Transverse colon (tissue), 4 donors: ENCODE results near the gene HORMAD2. TPM values are rescaled to one million over a fixed set of nuclear protein-coding genes. Genes with fewer than 3 reads are reported as not detected.

Experiments used
- DNase-seq: peaks from one replicate; pipeline ENCODE4 v3.0.0-alpha.2; 2019
- H3K27ac ChIP-seq, 4 donors: fragments of 200-600 bp; sonication (generic); 2 replicates each; pipeline ENCODE4 v1.5.1; 2016 to 2018; ENCODE audit warnings: inconsistent platforms in 4 of 4
- H3K27me3 ChIP-seq: fragments of 200-600 bp; sonication (generic); 2 replicates; pipeline ENCODE4 v1.5.1; 2017; ENCODE audit warnings: inconsistent platforms
- H3K36me3 ChIP-seq, 4 donors: fragments of 200-600 bp; sonication (generic); 2 replicates each; pipeline ENCODE4 v1.5.1; 2017 to 2019; ENCODE audit warnings: inconsistent platforms in 4 of 4
- H3K4me1 ChIP-seq, 4 donors: fragments of 200-600 bp; sonication (generic); 2 replicates each; pipeline ENCODE4 v1.5.1; 2017 to 2020; ENCODE audit warnings: inconsistent platforms in 4 of 4
- H3K4me3 ChIP-seq, 4 donors: fragments of 200-600 bp; sonication (generic); 1 replicate in 1 of 4; 2 replicates in 3 of 4; pipeline versions ENCODE4 v1.5.1 to v1.6.1; 2017 to 2019; ENCODE audit warnings: inconsistent platforms in 4 of 4
- H3K9me3 ChIP-seq, 2 donors: fragments of 200-600 bp; sonication (generic); 2 replicates each; pipeline ENCODE4 v1.5.1; 2017 to 2019; ENCODE audit warnings: inconsistent platforms in 2 of 2
- EP300 ChIP-seq: sonication (generic); formaldehyde crosslinking; IDR thresholded peaks from one replicate; pipeline ENCODE4 v1.6.1; 2017; ENCODE audit warnings: antibody characterized with exemption, low read depth
- POLR2A ChIP-seq: fragments of 450-650 bp; IDR thresholded peaks from one replicate; pipeline ENCODE4 v1.6.1; 2016; ENCODE audit warnings: antibody characterized with exemption, mild to moderate bottlenecking, moderate library complexity
- POLR2AphosphoS5 ChIP-seq, 3 donors: sonication (generic); formaldehyde crosslinking; IDR thresholded peaks; one replicate each; pipeline ENCODE4 v1.6.1; 2016; ENCODE audit warnings: antibody characterized with exemption in 3 of 3
- WGBS, 2 donors: methylation state at CpG; one replicate each; pipeline ENCODE4 v1.1.5; 2018; ENCODE audit warnings: low coverage in 1 of 2; 5-methylcytosine and 5-hydroxymethylcytosine counted together
- in situ Hi-C, 4 donors: fragments of 200-750 bp; cut with MboI; loops; one replicate each; pipeline versions ENCODE4 v1.15.0 to v1.15.1; 2017; ENCODE audit warnings: low sequenced_read_pairs in 3 of 4, low pct_ligation_motif_present in 1 of 4, low pct_unique_long_range_greater_than_20kb in 1 of 4
- intact Hi-C: fragments of 100-400 bp; cut with DNase I; formaldehyde crosslinking; loops from one replicate; pipeline ENCODE4 v1.15.1; 2023; ENCODE audit warnings: low total_unique reads
- total RNA-seq, 4 donors: library from RNA; depleted of rRNA; stranded (reverse); fragments of >200 nt; gene quantifications; one replicate each; pipeline ENCODE4 v1.1.0, GENCODE V29; 2016
- TF ChIP-seq, protein P1 (sequence below), 5 experiments: fragments of 200-600 bp in 3 of 5; fragments of 450-650 bp in 2 of 5; sonication (generic) in 3 of 5; IDR thresholded peaks; 1 replicate in 2 of 5; 2 replicates in 3 of 5; pipeline ENCODE4 v1.5.1; 2016 to 2017; ENCODE audit warnings: antibody characterized with exemption in 5 of 5, inconsistent platforms in 3 of 5, mild to moderate bottlenecking in 2 of 5, moderate library complexity in 1 of 5

The HORMAD2 gene
- total RNA-seq, 4 donors from 2014 or later = not detected

GRCh38 chr22:30183271-30183670, 103.0 kb downstream of the HORMAD2 start:
- in situ Hi-C loops (no loop called here), intact Hi-C loops (no loop called here)
- H3K9me3 ChIP-seq = no peaks in the 10 kb centered on the region
- no peak for DNase-seq
- 78 to 90% methylated on average over 3 of the region's 3 CpGs for WGBS, 2 donors
- H3K36me3 ChIP-seq = no peaks in the 10 kb centered on the region
- H3K27ac ChIP-seq = no peak overlapping the region
- no peak overlapping the region for H3K4me3 ChIP-seq
- TF ChIP-seq POLR2AphosphoS5 (IDR thresholded peaks at IDR 0.05) (no peak), POLR2A (no peak), EP300 (no peak)
- TF ChIP-seq, protein P1, sequence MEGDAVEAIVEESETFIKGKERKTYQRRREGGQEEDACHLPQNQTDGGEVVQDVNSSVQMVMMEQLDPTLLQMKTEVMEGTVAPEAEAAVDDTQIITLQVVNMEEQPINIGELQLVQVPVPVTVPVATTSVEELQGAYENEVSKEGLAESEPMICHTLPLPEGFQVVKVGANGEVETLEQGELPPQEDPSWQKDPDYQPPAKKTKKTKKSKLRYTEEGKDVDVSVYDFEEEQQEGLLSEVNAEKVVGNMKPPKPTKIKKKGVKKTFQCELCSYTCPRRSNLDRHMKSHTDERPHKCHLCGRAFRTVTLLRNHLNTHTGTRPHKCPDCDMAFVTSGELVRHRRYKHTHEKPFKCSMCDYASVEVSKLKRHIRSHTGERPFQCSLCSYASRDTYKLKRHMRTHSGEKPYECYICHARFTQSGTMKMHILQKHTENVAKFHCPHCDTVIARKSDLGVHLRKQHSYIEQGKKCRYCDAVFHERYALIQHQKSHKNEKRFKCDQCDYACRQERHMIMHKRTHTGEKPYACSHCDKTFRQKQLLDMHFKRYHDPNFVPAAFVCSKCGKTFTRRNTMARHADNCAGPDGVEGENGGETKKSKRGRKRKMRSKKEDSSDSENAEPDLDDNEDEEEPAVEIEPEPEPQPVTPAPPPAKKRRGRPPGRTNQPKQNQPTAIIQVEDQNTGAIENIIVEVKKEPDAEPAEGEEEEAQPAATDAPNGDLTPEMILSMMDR (IDR thresholded peaks at IDR 0.05) = no peak
- peaks cover 0 to 8% (median 0%) of the 10 kb centered on the region in 4 donors for H3K4me1 ChIP-seq
- no peaks in the 10 kb centered on the region for H3K27me3 ChIP-seq

GRCh38 chr22:30183861-30184278, 103.6 kb downstream of the HORMAD2 start:
- DNase-seq = no peak
- H3K4me3 ChIP-seq = no peak overlapping the region
- TF ChIP-seq, protein P1 (IDR thresholded peaks at IDR 0.05) = no peak
- TF ChIP-seq POLR2AphosphoS5 (IDR thresholded peaks at IDR 0.05) (no peak), EP300 (no peak), POLR2A (no peak)
- H3K9me3 ChIP-seq = no peaks in the 10 kb centered on the region
- in situ Hi-C loops = no loop called here
- intact Hi-C loops = no loop called here
- no peak overlapping the region for H3K27ac ChIP-seq
- WGBS, 2 donors = 43 to 65% methylated on average over 2 of the region's 2 CpGs
- no peaks in the 10 kb centered on the region for H3K27me3 ChIP-seq
- H3K4me1 ChIP-seq = peaks cover 0 to 8% (median 0%) of the 10 kb centered on the region in 4 donors
- H3K36me3 ChIP-seq = no peaks in the 10 kb centered on the region

- in situ Hi-C loops (no loop called here), intact Hi-C loops (no loop called here)
- no peak for TF ChIP-seq POLR2A
- no peak for TF ChIP-seq POLR2AphosphoS5 (IDR thresholded peaks at IDR 0.05)
- TF ChIP-seq EP300 = no peak
- TF ChIP-seq, protein P1 (IDR thresholded peaks at IDR 0.05) = no peak
- peaks cover 0 to 8% (median 0%) of the 10 kb centered on the region in 4 donors for H3K4me1 ChIP-seq
- no peak overlapping the region for H3K27ac ChIP-seq
- H3K36me3 ChIP-seq = no peaks in the 10 kb centered on the region
- WGBS, 2 donors = 72 to 75% methylated on average over 1 to 5 of the region's 5 CpGs
- no peak overlapping the region for H3K4me3 ChIP-seq
- H3K9me3 ChIP-seq = no peaks in the 10 kb centered on the region
- no peaks in the 10 kb centered on the region for H3K27me3 ChIP-seq
- DNase-seq = no peak
Observed at GRCh38 chr22:30185129-30185528, 104.9 kb downstream of the HORMAD2 start.

DNA sequence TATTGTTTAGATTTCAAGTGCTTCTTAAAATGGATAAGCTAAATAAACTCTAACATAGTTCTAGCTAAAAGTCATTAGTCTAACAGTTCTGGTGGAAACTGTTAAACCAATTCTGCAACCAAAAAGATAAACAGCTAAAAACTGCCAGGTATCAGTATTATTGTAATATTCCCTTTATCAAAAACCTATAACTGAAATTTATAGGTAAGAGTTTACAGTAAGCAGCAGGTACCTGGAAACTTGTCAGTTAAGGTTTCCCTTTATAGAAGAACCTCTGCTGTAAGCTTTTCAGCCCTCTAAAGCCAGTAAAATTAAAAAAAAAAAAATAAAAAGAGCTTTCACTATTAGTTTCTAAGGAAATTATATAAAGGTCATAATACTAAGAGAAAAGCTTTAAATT, 105.3 kb downstream of the HORMAD2 start:
- TF ChIP-seq, protein P1 (IDR thresholded peaks at IDR 0.05) = no peak
- no peak for TF ChIP-seq POLR2A
- TF ChIP-seq EP300 = no peak
- TF ChIP-seq POLR2AphosphoS5 (IDR thresholded peaks at IDR 0.05) = no peak
- Histone ChIP-seq H3K4me3 (no peak overlapping the region), H3K36me3 (no peaks in the 10 kb centered on the region), H3K9me3 (no peaks in the 10 kb centered on the region), H3K4me1 (peaks cover 0 to 8% (median 0%) of the 10 kb centered on the region in 4 donors), H3K27ac (no peak overlapping the region), H3K27me3 (no peaks in the 10 kb centered on the region)
- in situ Hi-C loops (no loop called here), intact Hi-C loops (no loop called here)
- DNase-seq = no peak
